AG04449 (cell line): Measurements from ENCODE around the gene CTNNA3.

Source experiments
- CTCF ChIA-PET: fragments of 350-600 bp; formaldehyde crosslinking; extraction: SDS; loops from one replicate; lab custom pipeline; 2021; ENCODE audit warnings: antibody characterized with exemption; lab: Yijun Ruan, JAX
- POLR2A ChIA-PET: fragments of 400-600, 350-600 bp; formaldehyde crosslinking; extraction: SDS; loops from one replicate; lab custom pipeline; 2020; ENCODE audit warnings: antibody characterized with exemption, inconsistent platforms; lab: Yijun Ruan, JAX
- DNase-seq: peaks from one replicate; pipeline ENCODE4 v3.0.0-alpha.2; 2010; ENCODE audit warnings: low read depth, low spot score
- H3K4me3 ChIP-seq: 2 replicates; pipeline ENCODE4 v1.5.1; 2011; ENCODE audit warnings: low read depth, mild to moderate bottlenecking, control low read depth, low read length
- CTCF ChIP-seq: IDR thresholded peaks from one replicate; pipeline ENCODE4 v1.5.1; 2011; ENCODE audit warnings: mild to moderate bottlenecking, moderate library complexity, low read length, control low read depth, inconsistent platforms; ENCODE audit not compliant: insufficient read depth; ENCODE audit errors: missing control alignments

Gene CTNNA3

GRCh38 chr10:67017218-67017617 is 678.8 kb downstream of the CTNNA3 start:
- POLR2A ChIA-PET = no interaction called here
- CTCF ChIA-PET = no interaction called here
- no peak for TF ChIP-seq CTCF
- DNase-seq = no peak
- no peak overlapping the region for H3K4me3 ChIP-seq

GRCh38 chr10:67015225-67015624 is 680.8 kb downstream of the CTNNA3 start:
- ChIA-PET CTCF (no interaction called here), POLR2A (no interaction called here)
- TF ChIP-seq CTCF = no peak
- no peak for DNase-seq
- H3K4me3 ChIP-seq = no peak overlapping the region

GRCh38 chr10:67011981-67012380 is 684.0 kb downstream of the CTNNA3 start:
- DNase-seq = no peak
- ChIA-PET POLR2A (no interaction called here), CTCF (no interaction called here)
- no peak overlapping the region for H3K4me3 ChIP-seq
- TF ChIP-seq CTCF = no peak

GRCh38 chr10:67011480-67011879 is 684.5 kb downstream of the CTNNA3 start:
- ChIA-PET CTCF (no interaction called here), POLR2A (no interaction called here)
- no peak overlapping the region for H3K4me3 ChIP-seq
- DNase-seq = no peak
- no peak for TF ChIP-seq CTCF

- H3K4me3 ChIP-seq = no peak overlapping the region
- POLR2A ChIA-PET = no interaction called here
- no peak for TF ChIP-seq CTCF
- no peak for DNase-seq
- CTCF ChIA-PET = interaction anchor here (0.7 kb wide), 1 partner anchor 514 kb away, joined by 3 read pairs; no protein-coding TSS in a partner anchor
Observed at GRCh38 chr10:67005981-67006380, 690.0 kb downstream of the CTNNA3 start.

- no peak for DNase-seq
- ChIA-PET CTCF (no interaction called here), POLR2A (no interaction called here)
- no peak for TF ChIP-seq CTCF
- no peak overlapping the region for H3K4me3 ChIP-seq
Observed at GRCh38 chr10:67004690-67005089, 691.3 kb downstream of the CTNNA3 start.
